ENCODE results near the gene NOL9.

GRCh38 chr1:6497215-6497866 is 57.0 kb downstream of the NOL9 start:
- TF ChIP-seq EZH2 (IDR thresholded peaks at IDR 0.05) (no peak), POLR2AphosphoS5 (IDR thresholded peaks at IDR 0.05; ENCODE audit: borderline replicate concordance, low read depth, low read length) (no peak), FOXP2 (optimal IDR thresholded peaks at IDR 0.05; ENCODE audit: control extremely low read depth, extremely low read length, insufficient read depth) (no peak)
